Measurements from ENCODE around the gene ALX3.
A peak's percentile ranks its signal among the peaks of the same experiment; 100 is the strongest.

The ALX3 gene

GRCh38 chr1:110065841-110066240, 4.6 kb downstream of the ALX3 start:
- DNase-seq (ENCODE audit: low read depth), result no peak

GRCh38 chr1:110064576-110065337, 5.7 kb downstream of the ALX3 start:
- no peak for DNase-seq (ENCODE audit: low read depth)

GRCh38 chr1:110063781-110064180, 6.7 kb downstream of the ALX3 start:
- DNase-seq (ENCODE audit: low read depth), result no peak

GRCh38 chr1:110062612-110063011, 7.9 kb downstream of the ALX3 start:
- no peak for DNase-seq (ENCODE audit: low read depth)

- DNase-seq (ENCODE audit: low read depth), result no peak
These were observed 9.1 kb downstream of the ALX3 start for GRCh38 chr1:110061341-110061740.

GRCh38 chr1:110060662-110061060, 9.8 kb downstream of the ALX3 start:
- DNase-seq (ENCODE audit: low read depth), result no peak

- peak; percentile 47 for DNase-seq (ENCODE audit: low read depth)
These were observed 10.3 kb downstream of the ALX3 start for GRCh38 chr1:110060034-110060661.

GRCh38 chr1:110059133-110059863, 11.2 kb downstream of the ALX3 start:
- DNase-seq (ENCODE audit: low read depth), result no peak

GRCh38 chr1:110058591-110058990, 11.9 kb downstream of the ALX3 start:
- no peak for DNase-seq (ENCODE audit: low read depth)

GRCh38 chr1:110057963-110058518, 12.4 kb downstream of the ALX3 start:
- no peak for DNase-seq (ENCODE audit: low read depth)

GRCh38 chr1:110056776-110057175, 13.7 kb downstream of the ALX3 start:
- no peak for DNase-seq (ENCODE audit: low read depth)

- DNase-seq (ENCODE audit: low read depth), result no peak
These were observed 14.2 kb downstream of the ALX3 start for GRCh38 chr1:110056285-110056683.

- no peak for DNase-seq (ENCODE audit: low read depth)
These were observed 14.8 kb downstream of the ALX3 start for GRCh38 chr1:110055493-110056284.

- DNase-seq (ENCODE audit: low read depth), result peak; percentile 60
These were observed 16.7 kb downstream of the ALX3 start for GRCh38 chr1:110053552-110054428.

GRCh38 chr1:110051262-110051648, 19.2 kb downstream of the ALX3 start:
- no peak for DNase-seq (ENCODE audit: low read depth)

- DNase-seq (ENCODE audit: low read depth), result no peak
These were observed 19.7 kb downstream of the ALX3 start for GRCh38 chr1:110050602-110051261.

GRCh38 chr1:110049801-110050601, 20.5 kb downstream of the ALX3 start:
- no peak for DNase-seq (ENCODE audit: low read depth)

- no peak for DNase-seq (ENCODE audit: low read depth)
These were observed 21.4 kb downstream of the ALX3 start for GRCh38 chr1:110048923-110049601.

GRCh38 chr1:110048240-110048639, 22.2 kb downstream of the ALX3 start:
- DNase-seq (ENCODE audit: low read depth), result no peak
